Glutamatergic neuron (in vitro differentiated cells): ENCODE measurements around the gene METRN. TPM values are rescaled to one million over a fixed set of nuclear protein-coding genes. Genes with fewer than 3 reads are reported as not detected.
A peak's percentile ranks its signal among the peaks of the same experiment; 100 is the strongest.

Experiments
- DNase-seq: peaks from one replicate; pipeline ENCODE4 v3.0.0; 2022
- H3K27ac Mint-ChIP-seq: one replicate; pipeline ENCODE4 v1.8.0; 2020; ENCODE audit warnings: mild to moderate bottlenecking, mixed read lengths, inconsistent platforms; ENCODE audit not compliant: unreplicated experiment
- H3K27me3 Mint-ChIP-seq: one replicate; pipeline ENCODE4 v1.8.0; 2020; ENCODE audit warnings: mild to moderate bottlenecking, moderate library complexity, mixed read lengths, inconsistent platforms; ENCODE audit not compliant: unreplicated experiment
- H3K36me3 Mint-ChIP-seq: one replicate; pipeline ENCODE4 v1.8.0; 2020; ENCODE audit warnings: mild to moderate bottlenecking, mixed read lengths, inconsistent platforms; ENCODE audit not compliant: unreplicated experiment
- H3K4me1 Mint-ChIP-seq: one replicate; pipeline ENCODE4 v1.8.0; 2020; ENCODE audit warnings: mild to moderate bottlenecking, low read depth, mixed read lengths, inconsistent platforms; ENCODE audit not compliant: unreplicated experiment
- H3K4me3 Mint-ChIP-seq: one replicate; pipeline ENCODE4 v1.8.0; 2020; ENCODE audit warnings: mild to moderate bottlenecking, mixed read lengths, inconsistent platforms; ENCODE audit not compliant: unreplicated experiment
- H3K9me3 Mint-ChIP-seq: one replicate; pipeline ENCODE4 v1.8.0; 2020; ENCODE audit warnings: mild to moderate bottlenecking, moderate library complexity, mixed read lengths, inconsistent platforms; ENCODE audit not compliant: unreplicated experiment
- total RNA-seq: library from RNA; stranded (reverse); fragmentation: NEBNext Ultra II Directional; extraction: Animal tissue kit (Norgen Biotek cat#: 25700); gene quantifications from one replicate; pipeline ENCODE4 v1.2.1, GENCODE V29; 2021; ENCODE audit not compliant: unreplicated experiment
- TF ChIP-seq, protein P1 (sequence below): fragments of 200-600 bp; sonication (generic); IDR thresholded peaks from one replicate; pipeline ENCODE4 v1.5.0; 2021; ENCODE audit not compliant: partially characterized antibody, unreplicated experiment

The METRN gene
- total RNA-seq, 1 donor from 2014 or later = 134 TPM

DNA sequence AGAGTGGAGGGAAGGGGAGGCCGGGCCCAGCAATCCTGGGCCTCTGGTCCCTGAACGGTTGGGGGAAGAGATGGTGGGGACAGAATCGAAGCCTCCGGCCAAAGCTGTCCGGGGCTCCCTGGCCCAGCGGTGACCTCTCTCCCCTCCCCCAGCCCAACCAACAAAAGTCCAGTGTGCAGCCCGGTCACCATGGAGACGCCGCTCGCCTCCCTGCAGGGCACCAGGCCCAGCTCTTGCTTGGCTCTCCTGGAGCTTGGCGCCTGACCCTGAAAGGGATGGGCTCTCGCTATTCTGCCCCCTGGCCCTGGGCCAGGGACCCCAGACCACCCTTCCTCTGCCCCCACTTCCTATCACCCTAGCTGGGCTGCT is 1.3 kb downstream of the METRN start:
- TF ChIP-seq, protein P1, sequence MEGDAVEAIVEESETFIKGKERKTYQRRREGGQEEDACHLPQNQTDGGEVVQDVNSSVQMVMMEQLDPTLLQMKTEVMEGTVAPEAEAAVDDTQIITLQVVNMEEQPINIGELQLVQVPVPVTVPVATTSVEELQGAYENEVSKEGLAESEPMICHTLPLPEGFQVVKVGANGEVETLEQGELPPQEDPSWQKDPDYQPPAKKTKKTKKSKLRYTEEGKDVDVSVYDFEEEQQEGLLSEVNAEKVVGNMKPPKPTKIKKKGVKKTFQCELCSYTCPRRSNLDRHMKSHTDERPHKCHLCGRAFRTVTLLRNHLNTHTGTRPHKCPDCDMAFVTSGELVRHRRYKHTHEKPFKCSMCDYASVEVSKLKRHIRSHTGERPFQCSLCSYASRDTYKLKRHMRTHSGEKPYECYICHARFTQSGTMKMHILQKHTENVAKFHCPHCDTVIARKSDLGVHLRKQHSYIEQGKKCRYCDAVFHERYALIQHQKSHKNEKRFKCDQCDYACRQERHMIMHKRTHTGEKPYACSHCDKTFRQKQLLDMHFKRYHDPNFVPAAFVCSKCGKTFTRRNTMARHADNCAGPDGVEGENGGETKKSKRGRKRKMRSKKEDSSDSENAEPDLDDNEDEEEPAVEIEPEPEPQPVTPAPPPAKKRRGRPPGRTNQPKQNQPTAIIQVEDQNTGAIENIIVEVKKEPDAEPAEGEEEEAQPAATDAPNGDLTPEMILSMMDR = no peak
- no peaks in the 10 kb centered on the region for H3K36me3 Mint-ChIP-seq
- peak overlapping the region; percentile 85 for H3K27ac Mint-ChIP-seq
- H3K9me3 Mint-ChIP-seq = peaks cover 20% of the 10 kb centered on the region
- DNase-seq = peak; percentile 79
- H3K4me1 Mint-ChIP-seq = peaks cover 19% of the 10 kb centered on the region
- H3K27me3 Mint-ChIP-seq = peaks cover 25% of the 10 kb centered on the region
- H3K4me3 Mint-ChIP-seq = peak overlapping the region; percentile 85

DNA sequence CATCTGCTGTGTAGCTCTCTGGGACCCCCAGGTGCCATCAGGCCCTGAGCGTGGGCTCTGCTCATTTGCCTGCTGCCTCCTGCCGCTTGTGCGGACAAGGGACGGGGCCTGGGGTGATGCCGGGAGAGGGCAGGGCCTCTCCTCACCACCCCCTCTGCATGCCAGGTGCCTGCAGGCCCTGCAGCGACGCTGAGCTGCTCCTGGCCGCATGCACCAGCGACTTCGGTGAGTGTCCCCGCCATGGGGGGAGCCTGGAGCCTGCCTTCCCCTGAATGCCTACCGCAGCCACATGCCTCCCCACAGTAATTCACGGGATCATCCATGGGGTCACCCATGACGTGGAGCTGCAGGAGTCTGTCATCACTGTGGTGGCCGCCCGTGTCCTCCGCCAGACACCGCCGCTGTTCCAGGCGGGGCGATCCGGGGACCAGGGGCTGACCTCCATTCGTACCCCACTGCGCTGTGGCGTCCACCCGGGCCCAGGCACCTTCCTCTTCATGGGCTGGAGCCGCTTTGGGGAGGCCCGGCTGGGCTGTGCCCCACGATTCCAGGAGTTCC is 1.9 kb downstream of the METRN start:
- Mint-ChIP-seq H3K4me1 (peaks cover 17% of the 10 kb centered on the region), H3K9me3 (peaks cover 20% of the 10 kb centered on the region), H3K27me3 (peaks cover 25% of the 10 kb centered on the region), H3K36me3 (no peaks in the 10 kb centered on the region), H3K27ac (no peak overlapping the region), H3K4me3 (peak overlapping the region; percentile 85)
- TF ChIP-seq, protein P1 = no peak
- DNase-seq = no peak

DNA sequence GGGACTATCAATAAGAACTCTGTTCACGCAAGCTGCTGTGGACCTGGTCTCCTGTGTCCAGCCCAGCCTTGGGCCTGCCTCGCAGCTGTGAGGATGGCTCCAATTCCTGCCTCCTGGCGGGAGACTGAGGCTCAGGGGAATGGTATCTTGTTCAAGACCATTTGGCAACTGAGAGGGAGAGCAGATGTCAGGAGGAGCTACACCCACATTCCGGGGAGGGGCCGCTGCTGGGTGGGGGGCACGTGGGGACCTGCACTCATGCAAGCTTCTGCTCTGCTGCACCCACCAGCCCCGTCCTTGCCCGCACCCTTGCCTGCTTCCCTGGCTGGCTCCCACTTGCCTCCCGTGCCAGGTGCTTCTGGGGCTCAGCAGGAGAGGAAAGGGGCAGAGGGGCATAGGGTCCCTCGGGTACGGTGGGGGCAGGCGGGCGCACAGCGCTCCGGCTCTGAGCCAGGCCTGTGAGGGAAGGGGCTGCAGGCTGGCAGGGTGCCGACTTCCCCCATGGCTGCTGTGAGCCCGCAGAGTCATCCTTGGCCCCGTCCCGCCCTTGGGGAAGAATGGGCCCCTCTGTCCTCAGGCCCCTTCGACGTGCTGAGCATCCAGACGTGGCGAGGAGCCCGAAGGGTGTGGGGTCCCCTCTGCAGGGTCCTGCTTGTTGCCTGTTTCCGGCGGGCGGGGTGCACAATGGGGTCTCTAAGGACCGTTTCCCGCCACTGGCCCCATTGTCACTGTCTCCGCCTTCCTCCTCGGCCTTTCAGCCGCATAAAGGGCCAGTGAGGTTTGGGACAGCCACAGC is 2.7 kb downstream of the METRN start:
- TF ChIP-seq, protein P1 = no peak
- H3K27me3 Mint-ChIP-seq = peaks cover 22% of the 10 kb centered on the region
- DNase-seq = no peak
- peaks cover 15% of the 10 kb centered on the region for H3K4me1 Mint-ChIP-seq
- H3K36me3 Mint-ChIP-seq = no peaks in the 10 kb centered on the region
- H3K27ac Mint-ChIP-seq = peak overlapping the region; percentile 64
- peaks cover 18% of the 10 kb centered on the region for H3K9me3 Mint-ChIP-seq
- peak overlapping the region; percentile 64 for H3K4me3 Mint-ChIP-seq

DNA sequence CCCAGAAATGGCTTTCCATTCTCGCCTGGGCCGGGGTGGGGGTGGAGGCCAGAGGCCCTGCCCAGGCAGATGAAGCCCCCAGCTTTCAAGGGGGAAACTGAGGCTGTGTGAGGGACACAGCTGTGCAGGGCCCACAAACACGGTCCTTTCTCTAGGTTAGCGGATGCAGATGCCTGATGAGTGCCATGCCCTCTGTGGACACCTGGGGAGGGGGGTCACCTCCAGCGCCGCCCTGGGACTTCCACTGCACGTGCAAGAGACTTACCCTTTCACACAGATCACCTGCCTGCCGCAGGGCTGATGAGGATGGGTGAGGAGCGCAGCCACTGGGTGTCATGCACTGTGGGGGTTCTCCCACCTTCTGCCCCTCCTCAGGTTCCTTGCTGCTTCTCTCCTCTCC is 3.5 kb downstream of the METRN start:
- Mint-ChIP-seq H3K4me1 (peaks cover 14% of the 10 kb centered on the region), H3K36me3 (no peaks in the 10 kb centered on the region), H3K9me3 (peaks cover 14% of the 10 kb centered on the region), H3K27me3 (peaks cover 18% of the 10 kb centered on the region), H3K4me3 (peak overlapping the region; percentile 81), H3K27ac (peak overlapping the region; percentile 99)
- TF ChIP-seq, protein P1 = no peak
- no peak for DNase-seq

DNA sequence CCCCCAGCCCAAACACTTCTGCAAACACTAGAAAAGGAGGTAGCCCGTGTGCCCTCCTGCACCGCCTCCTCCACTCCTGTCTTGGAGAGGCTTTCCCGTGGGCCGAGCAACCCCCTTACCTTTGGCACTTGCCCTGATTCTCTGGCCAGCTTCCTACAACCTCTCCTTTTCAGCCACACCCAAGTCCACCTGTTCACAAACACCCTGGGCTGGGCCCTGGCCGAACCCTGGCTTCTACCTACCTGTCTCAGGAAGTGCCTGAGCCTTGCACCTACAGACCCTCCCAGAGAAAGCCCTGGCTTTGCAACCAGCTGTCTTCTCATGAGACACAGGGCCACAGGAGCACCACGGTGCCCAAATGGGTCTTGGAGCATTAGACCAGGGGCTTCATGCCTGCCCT is 4.0 kb downstream of the METRN start:
- Mint-ChIP-seq H3K27ac (peak overlapping the region; percentile 99), H3K4me3 (peak overlapping the region; percentile 81), H3K4me1 (peaks cover 14% of the 10 kb centered on the region), H3K9me3 (peaks cover 11% of the 10 kb centered on the region), H3K27me3 (peaks cover 15% of the 10 kb centered on the region), H3K36me3 (no peaks in the 10 kb centered on the region)
- no peak for DNase-seq
- TF ChIP-seq, protein P1 = no peak
